ENCODE measurements around the gene ST7. TPM values are rescaled to one million over a fixed set of nuclear protein-coding genes. Genes with fewer than 3 reads are reported as not detected.

Gene ST7
- total and polyA plus RNA-seq, 2 donors (not counting 3 experiments of a cell fraction or from before 2014, with no cell fraction given) = 18.6 to 24.9 TPM

DNA sequence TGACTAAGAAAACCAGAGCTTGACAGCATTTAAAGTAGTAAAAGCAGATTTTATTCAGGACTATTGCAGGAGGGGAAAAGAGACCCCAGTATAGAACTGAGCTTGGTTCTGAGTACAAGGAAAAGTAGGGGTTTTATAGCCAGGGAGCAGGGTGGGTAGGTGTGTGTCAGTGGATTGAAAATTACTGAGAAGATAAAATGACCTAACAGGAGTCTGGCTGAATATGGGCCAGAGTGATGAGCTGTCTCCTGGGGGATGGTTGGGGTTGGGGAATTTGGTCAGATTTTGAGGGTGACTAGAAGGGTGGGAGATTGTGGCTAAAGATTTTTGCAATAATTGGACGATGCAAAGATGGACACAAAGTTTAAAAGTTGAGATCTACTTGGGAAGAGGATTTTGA, 114.0 kb downstream of the ST7 start:
- Histone ChIP-seq H3K36me3 (ENCODE audit: control insufficient read depth in 2 of 2, extremely low read depth in 1 of 2, insufficient read depth in 2 of 2, low read length in 2 of 2) (no peaks in the 10 kb centered on the region), H3K9ac (replicated peaks; ENCODE audit: extremely low read depth, insufficient read depth, low read length) (no peak overlapping the region), H3K4me2 (ENCODE audit: insufficient read depth, low read length) (no peak overlapping the region), H3K4me1 (ENCODE audit: control insufficient read depth, extremely low read depth, insufficient read depth, low read length) (peaks cover 10% of the 10 kb centered on the region), H2AFZ (ENCODE audit: low read depth, low read length) (no peak overlapping the region), H3K27ac (ENCODE audit: insufficient read depth, low read depth, low read length) (no peak overlapping the region), H3K9me1 (replicated peaks; ENCODE audit: control insufficient read depth, extremely low read depth, insufficient read depth, low read length) (no peaks in the 10 kb centered on the region), H3K79me2 (ENCODE audit: control insufficient read depth, insufficient read depth, low read length) (peaks cover 4% of the 10 kb centered on the region), H3K27me3 (ENCODE audit: control insufficient read depth in 2 of 2, insufficient read depth in 2 of 2, low read length in 2 of 2) (no peaks in the 10 kb centered on the region), H3K4me3 (replicated peaks in 1 of 3; ENCODE audit: insufficient read depth in 1 of 3, low read depth in 1 of 3, low read length in 3 of 3) (no peak overlapping the region), H4K20me1 (replicated peaks; ENCODE audit: control insufficient read depth, extremely low read depth, insufficient read depth, low read length) (no peaks in the 10 kb centered on the region), H3K9me3 (replicated peaks; ENCODE audit: control insufficient read depth, insufficient read depth, low read length) (no peaks in the 10 kb centered on the region)
- no peak for DNase-seq (ENCODE audit: low read depth, low spot score)
- dilution Hi-C loops (cut with MboI; ENCODE audit: extremely low pct_ligation_motif_present, low sequenced_read_pairs) (no loop called here), intact Hi-C loops (cut with micrococcal nuclease) (no loop called here)
- FAIRE-seq = no peak
- ChIA-PET CTCF (interaction anchor here (0.8 to 2.2 kb wide), 4 partner anchors 10 to 62 kb away, joined by 3 to 7 read pairs (median 4); no protein-coding TSS in a partner anchor), POLR2A (no interaction called here)
- BruUV-seq (replicated peaks) = no TSS peak
- TF ChIP-seq GATA2 (IDR thresholded peaks at IDR 0.05; ENCODE audit: insufficient read depth, insufficient read length, low read depth, low read length) (no peak), POLR2AphosphoS5 (IDR thresholded peaks at IDR 0.05; ENCODE audit: insufficient read depth, low read depth, low read length) (no peak), MYC (IDR thresholded peaks at IDR 0.05; ENCODE audit: low read depth, low read length) (no peak), FOS (IDR thresholded peaks at IDR 0.05; ENCODE audit: borderline replicate concordance, insufficient read depth, low read length) (no peak), POLR2A (IDR thresholded peaks at IDR 0.05; ENCODE audit: low read depth, low read length) (no peak), JUN (IDR thresholded peaks at IDR 0.05; ENCODE audit: borderline replicate concordance, insufficient read depth, insufficient read length, low read depth) (no peak), EZH2 (IDR thresholded peaks at IDR 0.05; ENCODE audit: borderline replicate concordance, low read depth, low read length, severe bottlenecking) (no peak)
- TF ChIP-seq, protein P1, sequence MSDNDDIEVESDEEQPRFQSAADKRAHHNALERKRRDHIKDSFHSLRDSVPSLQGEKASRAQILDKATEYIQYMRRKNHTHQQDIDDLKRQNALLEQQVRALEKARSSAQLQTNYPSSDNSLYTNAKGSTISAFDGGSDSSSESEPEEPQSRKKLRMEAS (IDR thresholded peaks at IDR 0.05; ENCODE audit: insufficient read depth, insufficient read length) = no peak
- TF ChIP-seq, protein P2, sequence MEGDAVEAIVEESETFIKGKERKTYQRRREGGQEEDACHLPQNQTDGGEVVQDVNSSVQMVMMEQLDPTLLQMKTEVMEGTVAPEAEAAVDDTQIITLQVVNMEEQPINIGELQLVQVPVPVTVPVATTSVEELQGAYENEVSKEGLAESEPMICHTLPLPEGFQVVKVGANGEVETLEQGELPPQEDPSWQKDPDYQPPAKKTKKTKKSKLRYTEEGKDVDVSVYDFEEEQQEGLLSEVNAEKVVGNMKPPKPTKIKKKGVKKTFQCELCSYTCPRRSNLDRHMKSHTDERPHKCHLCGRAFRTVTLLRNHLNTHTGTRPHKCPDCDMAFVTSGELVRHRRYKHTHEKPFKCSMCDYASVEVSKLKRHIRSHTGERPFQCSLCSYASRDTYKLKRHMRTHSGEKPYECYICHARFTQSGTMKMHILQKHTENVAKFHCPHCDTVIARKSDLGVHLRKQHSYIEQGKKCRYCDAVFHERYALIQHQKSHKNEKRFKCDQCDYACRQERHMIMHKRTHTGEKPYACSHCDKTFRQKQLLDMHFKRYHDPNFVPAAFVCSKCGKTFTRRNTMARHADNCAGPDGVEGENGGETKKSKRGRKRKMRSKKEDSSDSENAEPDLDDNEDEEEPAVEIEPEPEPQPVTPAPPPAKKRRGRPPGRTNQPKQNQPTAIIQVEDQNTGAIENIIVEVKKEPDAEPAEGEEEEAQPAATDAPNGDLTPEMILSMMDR (IDR thresholded peaks at IDR 0.05; ENCODE audit: extremely low read depth in 1 of 2, insufficient read depth in 1 of 2, low read depth in 1 of 2, low read length in 2 of 2) = no peak

Measured in endothelial cell of umbilical vein (primary cell).